GM19328 (cell line): ENCODE results near the gene A2ML1.
"Not testable (repeated sequence)": the region's sequence is repeated elsewhere in the genome, so short reads cannot be mapped to it uniquely, and the experiment has no call there.

Experiments used
- ATAC-seq: cut with Tn5 transposase; IDR thresholded peaks from one replicate; pipeline ENCODE4 v1.9.1; 2021; ENCODE audit warnings: mild to moderate bottlenecking, moderate library complexity; ENCODE audit not compliant: unreplicated experiment

The A2ML1 gene

DNA sequence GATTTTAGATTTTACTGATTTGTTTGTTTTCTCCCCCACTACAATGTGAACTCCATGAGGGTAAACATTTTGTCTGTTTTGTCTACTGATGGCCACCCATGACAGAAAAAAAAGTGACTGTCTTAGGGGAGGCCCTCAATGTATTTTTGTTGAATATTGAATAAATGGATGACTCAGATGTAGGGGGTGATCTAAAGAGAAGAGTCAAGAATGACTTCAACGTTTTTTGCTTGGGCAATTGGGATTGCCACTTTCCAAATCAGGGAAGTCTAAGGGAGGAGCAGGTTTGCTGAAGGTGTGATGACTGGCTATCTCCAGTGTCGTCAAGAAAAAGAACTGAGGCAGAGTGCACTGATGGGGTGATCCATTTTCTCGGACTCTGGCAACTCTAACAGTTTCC is 81.2 kb downstream of the A2ML1 start:
- no peak for ATAC-seq

DNA sequence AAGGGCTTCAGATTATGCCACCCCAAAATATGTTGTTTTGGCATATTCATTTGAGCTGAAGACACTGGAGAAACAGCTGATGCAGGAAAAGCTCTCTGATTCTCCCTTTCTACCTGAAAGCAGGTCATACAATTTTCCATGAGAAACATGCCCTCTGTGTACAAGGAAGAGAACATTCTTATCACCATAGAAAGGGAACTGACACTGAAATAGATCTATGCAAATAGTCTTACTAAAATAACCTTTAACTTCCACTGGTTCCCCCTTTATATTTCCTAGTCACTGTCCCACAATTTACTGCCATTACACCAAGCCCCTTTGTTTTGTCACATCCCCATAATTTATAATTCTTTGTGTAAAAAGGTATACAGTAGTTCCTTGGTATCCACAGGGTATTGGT is 82.2 kb downstream of the A2ML1 start:
- ATAC-seq: no peak

DNA sequence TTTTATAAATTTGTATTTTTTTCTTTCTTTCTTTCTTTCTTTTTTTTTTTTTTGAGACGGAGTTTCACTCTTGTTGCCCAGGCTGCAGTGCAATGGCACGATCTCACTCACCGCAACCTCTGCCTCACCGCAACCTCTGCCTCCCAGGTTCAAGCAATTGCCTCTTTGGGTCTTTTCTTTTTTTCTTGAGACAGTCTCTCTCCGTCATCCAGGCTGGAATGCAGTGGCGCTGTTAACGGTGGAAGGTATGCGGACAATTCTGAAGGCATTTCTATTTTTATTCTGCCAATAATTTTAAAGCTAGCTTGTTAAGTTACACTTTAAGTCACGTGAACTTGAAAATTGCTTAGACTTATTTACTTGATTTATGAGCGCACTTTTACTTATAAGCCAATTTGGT is 83.1 kb downstream of the A2ML1 start:
- ATAC-seq: no peak

DNA sequence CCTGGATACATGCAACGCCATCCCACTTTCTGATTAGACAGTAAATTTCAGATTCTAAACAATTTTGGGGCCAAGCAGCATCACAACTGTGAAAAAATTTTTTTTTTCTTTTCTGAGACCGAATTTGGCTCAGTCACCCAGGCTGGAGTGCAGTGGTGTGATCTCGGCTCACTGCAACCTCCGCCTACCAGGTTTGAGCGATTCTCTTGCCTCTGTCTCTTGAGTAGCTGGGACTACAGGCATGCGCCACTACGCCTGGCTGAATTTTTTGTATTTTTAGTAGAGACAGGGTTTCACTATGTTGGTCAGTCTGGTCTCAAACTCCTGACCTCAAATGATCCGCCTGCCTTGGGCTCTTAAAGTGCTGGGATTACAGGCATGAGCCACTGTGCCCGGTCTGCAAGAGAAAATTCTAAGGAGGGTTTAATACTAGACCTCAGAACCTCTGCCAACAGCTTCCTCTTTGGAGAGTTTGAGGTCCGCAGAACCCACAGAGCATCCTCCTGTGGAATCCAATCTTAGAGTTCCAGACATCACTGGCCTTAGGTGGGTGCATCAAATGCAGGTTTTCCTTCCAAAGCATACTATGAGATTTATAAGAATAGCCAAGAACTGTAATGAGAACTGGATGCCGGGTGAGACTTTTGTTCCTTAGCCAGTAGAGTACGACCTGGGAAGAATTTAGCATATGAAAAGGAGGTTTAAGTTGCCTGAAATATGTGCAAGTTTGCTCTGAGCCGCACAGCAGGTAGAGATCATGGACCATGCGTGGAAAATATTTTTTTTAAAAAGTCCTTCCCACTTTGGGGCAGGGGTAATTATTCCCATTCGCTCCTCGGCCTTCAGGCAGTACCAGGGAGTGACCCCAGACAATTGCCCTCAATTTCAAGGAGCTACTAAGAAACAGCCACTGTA is 84.1 kb downstream of the A2ML1 start:
- no peak for ATAC-seq

DNA sequence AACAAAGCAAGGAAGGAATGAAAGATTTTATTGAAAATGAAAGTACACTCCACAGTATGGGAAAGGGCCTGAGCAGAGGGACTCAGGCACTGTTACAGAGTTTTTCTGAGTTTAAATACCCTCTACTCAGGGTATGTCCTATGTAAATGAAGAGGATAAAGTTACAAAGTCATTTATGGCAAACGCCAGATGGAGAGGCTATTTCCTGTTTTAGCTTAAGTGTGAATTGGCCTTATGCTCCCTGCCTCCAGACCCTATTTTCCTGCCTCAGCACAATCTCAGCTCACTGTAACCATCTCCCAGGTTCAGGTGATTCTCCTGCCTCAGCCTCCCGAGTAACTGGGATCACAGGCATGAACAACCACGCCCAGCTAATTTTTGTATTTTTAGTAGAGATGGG is 85.1 kb downstream of the A2ML1 start:
- ATAC-seq: no peak

DNA sequence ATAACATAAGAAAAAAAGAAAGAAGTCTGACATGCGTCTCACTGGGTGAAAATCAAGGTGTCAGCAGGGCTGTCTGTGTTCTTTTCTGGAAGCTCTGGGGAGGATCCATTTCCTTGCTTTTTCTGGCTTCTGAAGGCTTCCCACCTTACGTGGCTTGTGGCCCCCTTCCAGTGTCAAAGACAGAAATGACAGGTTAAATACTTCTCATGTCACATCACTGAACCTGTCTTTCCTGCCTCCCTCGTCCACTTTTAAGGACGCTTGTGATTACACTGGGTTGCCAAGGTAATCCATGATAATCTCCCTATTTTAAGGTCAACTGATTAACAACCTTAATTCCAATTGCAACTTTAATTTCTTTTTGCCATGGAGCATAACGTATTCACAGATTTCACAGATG is 87.3 kb downstream of the A2ML1 start:
- no peak for ATAC-seq

DNA sequence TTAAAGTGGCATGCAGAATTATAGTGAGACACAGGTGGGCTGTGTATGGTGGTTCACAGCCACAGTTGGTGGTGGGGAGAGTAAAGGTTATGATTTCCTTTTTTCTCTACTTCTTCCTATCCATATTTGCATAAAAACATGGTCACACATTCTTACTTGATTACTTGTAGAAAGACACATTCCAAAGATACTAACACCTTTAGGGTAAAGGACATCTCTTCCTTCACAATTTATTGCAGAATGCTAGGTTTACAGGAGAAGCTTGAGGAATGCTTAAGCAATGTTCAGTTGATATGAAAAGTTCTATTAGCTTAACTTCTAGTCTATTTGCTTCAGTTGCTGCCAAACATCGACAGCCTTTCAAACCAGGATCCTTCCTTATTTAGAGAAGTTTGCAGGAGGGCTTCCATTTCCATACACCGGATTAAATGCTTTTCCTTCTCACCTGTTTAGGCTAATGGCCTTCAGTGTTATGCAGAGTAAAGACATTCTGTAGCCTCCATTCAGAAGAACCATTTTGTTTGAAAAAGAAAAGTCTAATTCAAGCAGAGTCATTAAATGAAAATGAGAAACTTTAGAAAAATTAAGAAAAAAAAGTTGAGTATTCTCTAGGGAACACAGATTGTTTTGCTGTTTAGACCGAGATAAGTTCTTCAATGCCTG is 89.3 kb downstream of the A2ML1 start:
- no peak for ATAC-seq

DNA sequence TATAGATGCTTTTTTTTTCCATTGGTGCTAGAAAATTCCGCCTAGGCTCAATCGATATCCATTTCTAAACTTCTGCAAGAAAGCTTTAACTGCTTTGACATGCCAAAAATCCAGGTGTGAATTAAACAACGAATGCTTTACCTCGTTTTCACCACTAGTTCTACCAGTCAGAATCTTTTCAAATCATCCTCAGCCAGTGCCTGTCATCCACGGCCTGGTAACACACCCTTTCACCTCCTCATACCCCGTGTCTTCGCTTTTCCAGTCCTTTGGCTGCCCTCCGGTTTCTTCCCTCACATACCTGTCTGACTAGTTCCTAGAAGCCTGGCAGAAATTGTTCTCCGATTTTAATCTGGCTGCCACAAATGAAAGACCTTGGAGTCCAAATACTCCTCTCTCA is 90.5 kb downstream of the A2ML1 start:
- ATAC-seq: no peak

DNA sequence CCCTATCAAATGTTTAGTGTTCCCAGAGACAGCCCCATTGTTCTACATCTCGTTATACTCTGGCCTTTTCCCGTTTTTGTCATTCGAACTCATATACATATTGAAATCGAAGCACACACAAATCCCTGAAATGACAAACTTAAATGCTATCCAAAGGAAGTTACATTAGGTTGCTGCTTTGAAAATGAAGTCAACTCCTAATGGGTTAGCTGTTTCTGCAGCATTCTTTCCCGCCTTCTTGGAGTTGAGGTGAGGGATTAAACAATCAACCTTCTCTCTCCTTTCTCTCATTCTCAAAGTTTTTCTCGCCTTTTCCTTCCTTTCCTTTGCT is 91.2 kb downstream of the A2ML1 start:
- ATAC-seq: no peak

DNA sequence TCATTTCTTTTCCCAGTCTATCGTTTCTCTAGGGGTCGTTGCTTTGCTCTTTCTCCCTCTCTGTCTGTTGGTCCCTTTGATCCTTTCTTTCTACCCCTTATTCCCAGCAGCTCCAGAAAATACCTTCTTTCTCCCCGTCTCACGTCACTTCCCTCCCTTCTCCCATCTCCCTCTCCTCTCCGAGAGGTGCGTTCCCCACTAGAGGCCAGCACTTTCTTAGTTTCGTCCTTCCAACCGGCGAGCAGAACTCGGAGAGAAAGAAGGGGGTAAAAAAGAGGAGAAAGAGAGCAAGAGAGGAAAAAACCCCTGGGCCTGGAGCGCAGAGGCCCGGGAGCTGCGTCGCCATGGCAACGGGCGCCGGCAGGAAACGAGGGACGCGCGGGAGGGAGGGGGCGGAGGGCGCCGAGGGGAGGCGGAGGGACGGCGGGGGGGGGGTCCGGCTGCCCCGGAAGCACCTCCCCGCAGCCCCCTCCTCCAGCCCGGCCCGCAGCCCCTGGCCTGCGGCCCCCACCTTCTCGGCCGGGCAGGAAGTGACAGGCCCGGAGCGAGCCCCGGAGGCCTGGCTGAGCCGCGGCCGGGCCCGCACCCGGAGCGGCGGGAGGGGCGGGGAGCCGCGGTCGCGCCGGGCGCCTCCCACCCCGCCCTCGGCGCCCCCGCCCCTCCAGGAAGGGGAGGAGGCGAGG is 91.8 kb downstream of the A2ML1 start, which contains the start of gene PHC1:
PHC1 (plus strand) TSS at position 477 of the 683 bp plus-strand sequence. CDS start 3,169 bp downstream, outside the sequence.
- ATAC-seq: peak; percentile 69

DNA sequence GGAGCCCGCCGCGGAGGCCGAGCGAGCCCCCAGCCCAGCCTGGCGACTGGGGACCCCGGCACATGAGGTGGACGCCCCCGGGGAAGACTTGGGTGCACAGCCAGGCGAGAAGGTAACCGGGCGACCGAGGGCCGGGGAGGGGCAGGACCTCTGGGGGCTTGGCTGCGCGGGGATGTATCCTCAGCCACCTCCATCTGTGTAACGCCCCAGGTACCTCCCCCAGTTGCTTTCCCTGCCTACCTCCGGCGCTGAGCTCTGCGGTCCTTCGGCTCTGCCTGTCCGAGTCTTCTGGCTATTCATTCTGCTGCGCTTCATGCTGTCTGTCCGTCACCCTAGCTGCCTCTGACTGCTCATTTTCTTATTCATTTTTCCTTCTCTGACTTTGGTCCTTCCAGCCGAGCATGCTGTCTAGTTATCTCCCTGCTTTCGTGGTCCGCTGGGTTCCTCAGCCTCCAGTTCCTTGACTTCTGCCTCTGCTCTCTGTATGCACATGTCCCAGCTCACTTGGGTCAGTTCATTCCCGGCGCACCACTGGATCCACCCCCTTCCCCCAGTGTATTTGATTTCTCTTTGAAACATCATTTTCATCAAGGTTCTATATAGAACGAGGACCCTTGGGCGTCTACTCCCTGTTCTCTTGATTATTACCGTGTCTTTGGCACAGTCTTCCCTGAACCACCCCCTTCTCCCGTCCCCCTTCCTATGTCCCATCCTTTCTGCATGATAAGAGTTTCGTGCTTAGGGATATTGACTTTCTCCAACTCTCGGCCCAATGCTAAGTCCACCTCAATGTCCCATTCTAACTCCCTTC is 92.5 kb downstream of the A2ML1 start:
- peak; percentile 70 for ATAC-seq

DNA sequence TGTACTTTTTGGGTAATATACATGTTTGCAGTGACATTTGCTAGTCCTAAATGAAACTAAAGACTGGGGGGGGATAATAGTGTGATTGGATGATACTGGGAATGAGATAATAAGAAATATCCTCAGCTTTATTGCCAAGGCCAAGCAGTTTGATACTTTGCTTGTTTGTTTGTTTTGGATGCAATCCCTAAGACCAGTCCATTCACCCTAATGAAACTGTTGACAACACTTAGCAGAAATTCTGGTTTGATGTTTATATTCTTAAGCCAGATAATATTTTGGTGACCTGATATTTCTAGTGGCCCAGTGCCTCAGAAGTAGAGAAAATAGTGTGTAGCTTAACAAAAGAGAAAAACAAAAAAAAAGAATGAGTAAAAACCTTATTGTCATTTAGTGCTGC is 93.7 kb downstream of the A2ML1 start:
- no peak for ATAC-seq

DNA sequence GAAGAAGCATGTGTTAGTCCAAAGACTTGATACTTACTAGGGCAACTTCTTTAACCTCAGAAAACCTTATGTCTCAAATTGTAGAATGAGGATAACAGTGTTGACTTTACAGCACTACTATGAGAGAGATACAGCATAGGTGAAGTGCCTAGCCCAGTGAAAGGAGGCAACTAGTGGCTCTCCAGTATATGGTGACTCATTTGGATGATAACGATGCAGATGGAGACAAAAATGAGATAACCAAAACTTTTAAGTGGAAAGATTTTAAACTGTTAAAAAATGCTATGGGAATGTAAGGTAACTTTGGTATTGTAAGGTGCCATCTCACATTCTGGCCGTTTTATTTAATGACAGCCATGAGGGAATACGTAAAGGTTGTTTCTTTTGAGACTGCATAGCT is 94.6 kb downstream of the A2ML1 start:
- no peak for ATAC-seq

DNA sequence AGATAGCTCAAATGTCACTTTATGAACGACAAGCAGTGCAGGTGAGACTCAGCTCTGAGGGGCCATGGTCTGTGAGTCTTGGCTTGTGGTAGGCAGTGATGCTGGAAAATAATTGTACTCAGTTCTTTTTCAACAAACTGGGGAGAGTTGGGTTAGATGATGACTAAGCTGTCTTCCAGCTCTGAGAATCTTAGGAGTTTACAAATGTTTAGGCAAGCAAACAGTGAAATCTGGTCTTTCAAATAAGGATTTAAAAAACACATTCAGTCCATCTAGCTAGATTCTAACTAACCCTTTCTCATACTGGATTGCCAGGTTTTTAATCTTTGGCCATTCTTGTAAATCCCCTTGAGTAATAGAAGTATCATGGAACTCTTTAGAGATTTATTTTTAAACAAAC is 95.3 kb downstream of the A2ML1 start:
- ATAC-seq: no peak

DNA sequence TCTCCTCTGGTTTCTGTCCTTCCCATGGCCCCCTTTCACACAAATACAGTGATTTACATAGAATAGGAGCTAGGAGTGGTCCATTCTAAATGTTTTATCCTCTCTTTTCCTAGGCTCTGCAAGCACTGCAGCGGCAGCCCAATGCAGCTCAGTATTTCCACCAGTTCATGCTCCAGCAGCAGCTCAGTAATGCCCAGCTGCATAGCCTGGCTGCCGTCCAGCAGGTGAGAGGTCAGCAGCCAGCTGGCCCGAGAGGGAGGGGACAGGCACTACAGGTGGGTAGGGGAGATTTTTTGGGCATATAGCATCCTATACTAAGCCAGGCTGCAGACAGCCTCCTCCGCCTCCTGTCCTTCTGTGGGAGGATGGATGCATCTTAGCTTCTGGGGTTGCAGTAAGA is 97.2 kb downstream of the A2ML1 start:
- not testable (repeated sequence) for ATAC-seq

DNA sequence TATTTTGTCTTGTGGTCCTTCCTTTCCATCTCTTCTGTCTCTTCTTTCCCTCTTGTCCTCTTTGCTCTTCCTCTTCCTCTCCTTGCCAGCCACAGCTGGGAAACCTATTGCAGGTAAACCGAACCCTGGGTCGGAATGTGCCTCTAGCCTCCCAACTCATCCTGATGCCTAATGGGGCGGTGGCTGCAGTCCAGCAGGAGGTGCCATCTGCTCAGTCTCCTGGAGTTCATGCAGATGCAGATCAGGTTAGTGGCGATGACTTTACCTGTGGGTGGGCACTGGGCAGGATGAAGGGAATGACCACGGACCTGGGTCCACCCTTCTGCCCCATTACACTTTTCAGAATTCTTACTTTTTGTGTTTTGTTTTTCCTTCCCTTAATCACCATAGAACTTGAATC is 100.1 kb downstream of the A2ML1 start:
- ATAC-seq: no peak
